ENCODE measurements around the gene METTL24. TPM values are rescaled to one million over a fixed set of nuclear protein-coding genes. Genes with fewer than 3 reads are reported as not detected.

METTL24 gene
- total and polyA plus RNA-seq, 2 experiments from 2014 or later = not detected

- in situ Hi-C loops (cut with MboI) = no loop called here
- no peaks in the 10 kb centered on the region for H3K36me3 ChIP-seq (ENCODE audit: low read depth)
- H3K9me3 ChIP-seq (ENCODE audit: low read depth) = no peaks in the 10 kb centered on the region
- no peaks in the 10 kb centered on the region for H3F3A ChIP-seq (ENCODE audit: insufficient read depth)
- H3K79me2 ChIP-seq (ENCODE audit: insufficient read depth) = no peaks in the 10 kb centered on the region
- whole genome bisulfite sequencing, 2 experiments (ENCODE audit: low coverage in 1 of 2, low lambda C conversion rate in 2 of 2, missing lambda C conversion rate in 2 of 2) = 88 to 89% methylated on average over 2 of the region's 2 CpGs
- no peak overlapping the region for H2AFZ ChIP-seq
- no peak overlapping the region for H3K27ac ChIP-seq
- no peaks in the 10 kb centered on the region for H4K20me1 ChIP-seq (ENCODE audit: insufficient read depth)
- DNase-seq = no peak
- no peak overlapping the region for H3K4me2 ChIP-seq (ENCODE audit: unreplicated experiment)
- no peak overlapping the region for H3K9ac ChIP-seq
- TF ChIP-seq EZH2phosphoT487 (IDR thresholded peaks at IDR 0.05; ENCODE audit: insufficient read depth, low read depth) (no peak), EZH2 (IDR thresholded peaks at IDR 0.05; ENCODE audit: insufficient read depth, poor library complexity, severe bottlenecking) (no peak)
- H3K9me2 ChIP-seq (ENCODE audit: insufficient read depth) = no peaks in the 10 kb centered on the region
- H3K4me1 ChIP-seq (ENCODE audit: insufficient read depth) = no peaks in the 10 kb centered on the region
- H3K4me3 ChIP-seq = no peak overlapping the region
- H3K27me3 ChIP-seq (replicated peaks; ENCODE audit: insufficient read depth) = no peaks in the 10 kb centered on the region
Measured at GRCh38 chr6:110269623-110270022, 88.5 kb downstream of the METTL24 start.

- no peaks in the 10 kb centered on the region for H3K9me2 ChIP-seq (ENCODE audit: insufficient read depth)
- no peaks in the 10 kb centered on the region for H3K27me3 ChIP-seq (replicated peaks; ENCODE audit: insufficient read depth)
- H3K4me1 ChIP-seq (ENCODE audit: insufficient read depth) = no peaks in the 10 kb centered on the region
- no peaks in the 10 kb centered on the region for H3F3A ChIP-seq (ENCODE audit: insufficient read depth)
- H3K36me3 ChIP-seq (ENCODE audit: low read depth) = no peaks in the 10 kb centered on the region
- H3K4me2 ChIP-seq (ENCODE audit: unreplicated experiment) = no peak overlapping the region
- DNase-seq = no peak
- H4K20me1 ChIP-seq (ENCODE audit: insufficient read depth) = no peaks in the 10 kb centered on the region
- in situ Hi-C loops (cut with MboI) = no loop called here
- H3K79me2 ChIP-seq (ENCODE audit: insufficient read depth) = no peaks in the 10 kb centered on the region
- H2AFZ ChIP-seq = no peak overlapping the region
- no peak overlapping the region for H3K4me3 ChIP-seq
- no peak overlapping the region for H3K9ac ChIP-seq
- no peak overlapping the region for H3K27ac ChIP-seq
- no peaks in the 10 kb centered on the region for H3K9me3 ChIP-seq (ENCODE audit: low read depth)
- TF ChIP-seq EZH2 (IDR thresholded peaks at IDR 0.05; ENCODE audit: insufficient read depth, poor library complexity, severe bottlenecking) (no peak), EZH2phosphoT487 (IDR thresholded peaks at IDR 0.05; ENCODE audit: insufficient read depth, low read depth) (no peak)
Measured at GRCh38 chr6:110266996-110267395, 91.2 kb downstream of the METTL24 start.

- Histone ChIP-seq H2AFZ (no peak overlapping the region), H3K27me3 (replicated peaks; ENCODE audit: insufficient read depth) (no peaks in the 10 kb centered on the region), H3K9me2 (ENCODE audit: insufficient read depth) (no peaks in the 10 kb centered on the region), H3K4me2 (ENCODE audit: unreplicated experiment) (no peak overlapping the region), H3K27ac (no peak overlapping the region), H3K4me3 (no peak overlapping the region), H3K4me1 (ENCODE audit: insufficient read depth) (no peaks in the 10 kb centered on the region), H3K79me2 (ENCODE audit: insufficient read depth) (no peaks in the 10 kb centered on the region), H4K20me1 (ENCODE audit: insufficient read depth) (no peaks in the 10 kb centered on the region), H3K36me3 (ENCODE audit: low read depth) (no peaks in the 10 kb centered on the region), H3K9ac (no peak overlapping the region), H3F3A (ENCODE audit: insufficient read depth) (no peaks in the 10 kb centered on the region), H3K9me3 (ENCODE audit: low read depth) (no peaks in the 10 kb centered on the region)
- 67 to 68% methylated on average over 3 of the region's 3 CpGs for WGBS, 2 experiments (ENCODE audit: low coverage in 1 of 2, low lambda C conversion rate in 2 of 2, missing lambda C conversion rate in 2 of 2)
- in situ Hi-C loops (cut with MboI) = no loop called here
- TF ChIP-seq EZH2 (IDR thresholded peaks at IDR 0.05; ENCODE audit: insufficient read depth, poor library complexity, severe bottlenecking) (no peak), EZH2phosphoT487 (IDR thresholded peaks at IDR 0.05; ENCODE audit: insufficient read depth, low read depth) (no peak)
- no peak for DNase-seq
Measured at GRCh38 chr6:110265273-110265672, 92.9 kb downstream of the METTL24 start.

GRCh38 chr6:110256366-110256765 lies 101.8 kb downstream of the METTL24 start:
- WGBS, 2 experiments (ENCODE audit: low coverage in 1 of 2, low lambda C conversion rate in 2 of 2, missing lambda C conversion rate in 2 of 2) = 49 to 59% methylated on average over 2 of the region's 2 CpGs

GRCh38 chr6:110255211-110255750 lies 102.9 kb downstream of the METTL24 start:
- H3F3A ChIP-seq (ENCODE audit: insufficient read depth) = no peaks in the 10 kb centered on the region
- no peaks in the 10 kb centered on the region for H3K79me2 ChIP-seq (ENCODE audit: insufficient read depth)
- H2AFZ ChIP-seq = no peak overlapping the region
- TF ChIP-seq EZH2 (IDR thresholded peaks at IDR 0.05; ENCODE audit: insufficient read depth, poor library complexity, severe bottlenecking) (no peak), EZH2phosphoT487 (IDR thresholded peaks at IDR 0.05; ENCODE audit: insufficient read depth, low read depth) (no peak)
- peak; percentile 48 for DNase-seq
- H3K4me2 ChIP-seq (ENCODE audit: unreplicated experiment) = no peak overlapping the region
- H3K9ac ChIP-seq = no peak overlapping the region
- no peaks in the 10 kb centered on the region for H4K20me1 ChIP-seq (ENCODE audit: insufficient read depth)
- H3K27ac ChIP-seq = no peak overlapping the region
- H3K36me3 ChIP-seq (ENCODE audit: low read depth) = no peaks in the 10 kb centered on the region
- 48 to 55% methylated on average over 5 of the region's 5 CpGs for WGBS, 2 experiments (ENCODE audit: low coverage in 1 of 2, low lambda C conversion rate in 2 of 2, missing lambda C conversion rate in 2 of 2)
- in situ Hi-C loops (cut with MboI) = no loop called here
- H3K4me1 ChIP-seq (ENCODE audit: insufficient read depth) = no peaks in the 10 kb centered on the region
- H3K9me2 ChIP-seq (ENCODE audit: insufficient read depth) = no peaks in the 10 kb centered on the region
- H3K27me3 ChIP-seq (replicated peaks; ENCODE audit: insufficient read depth) = no peaks in the 10 kb centered on the region
- no peaks in the 10 kb centered on the region for H3K9me3 ChIP-seq (ENCODE audit: low read depth)
- H3K4me3 ChIP-seq = no peak overlapping the region

More at GRCh38 chr6:110256366-110256765, 101.8 kb downstream of the METTL24 start:
- Histone ChIP-seq H3K27me3 (replicated peaks; ENCODE audit: insufficient read depth) (no peaks in the 10 kb centered on the region), H3K9me3 (ENCODE audit: low read depth) (no peaks in the 10 kb centered on the region), H4K20me1 (ENCODE audit: insufficient read depth) (no peaks in the 10 kb centered on the region), H3K9ac (no peak overlapping the region), H3F3A (ENCODE audit: insufficient read depth) (no peaks in the 10 kb centered on the region), H3K36me3 (ENCODE audit: low read depth) (no peaks in the 10 kb centered on the region), H2AFZ (no peak overlapping the region), H3K79me2 (ENCODE audit: insufficient read depth) (no peaks in the 10 kb centered on the region), H3K27ac (no peak overlapping the region), H3K9me2 (ENCODE audit: insufficient read depth) (no peaks in the 10 kb centered on the region), H3K4me2 (ENCODE audit: unreplicated experiment) (no peak overlapping the region), H3K4me3 (no peak overlapping the region), H3K4me1 (ENCODE audit: insufficient read depth) (no peaks in the 10 kb centered on the region)
- TF ChIP-seq EZH2 (IDR thresholded peaks at IDR 0.05; ENCODE audit: insufficient read depth, poor library complexity, severe bottlenecking) (no peak), EZH2phosphoT487 (IDR thresholded peaks at IDR 0.05; ENCODE audit: insufficient read depth, low read depth) (no peak)
- no peak for DNase-seq
- in situ Hi-C loops (cut with MboI) = no loop called here
